ENCODE measurements around the gene STMN1.
A peak's percentile ranks its signal among the peaks of the same experiment; 100 is the strongest.

The STMN1 gene

DNA sequence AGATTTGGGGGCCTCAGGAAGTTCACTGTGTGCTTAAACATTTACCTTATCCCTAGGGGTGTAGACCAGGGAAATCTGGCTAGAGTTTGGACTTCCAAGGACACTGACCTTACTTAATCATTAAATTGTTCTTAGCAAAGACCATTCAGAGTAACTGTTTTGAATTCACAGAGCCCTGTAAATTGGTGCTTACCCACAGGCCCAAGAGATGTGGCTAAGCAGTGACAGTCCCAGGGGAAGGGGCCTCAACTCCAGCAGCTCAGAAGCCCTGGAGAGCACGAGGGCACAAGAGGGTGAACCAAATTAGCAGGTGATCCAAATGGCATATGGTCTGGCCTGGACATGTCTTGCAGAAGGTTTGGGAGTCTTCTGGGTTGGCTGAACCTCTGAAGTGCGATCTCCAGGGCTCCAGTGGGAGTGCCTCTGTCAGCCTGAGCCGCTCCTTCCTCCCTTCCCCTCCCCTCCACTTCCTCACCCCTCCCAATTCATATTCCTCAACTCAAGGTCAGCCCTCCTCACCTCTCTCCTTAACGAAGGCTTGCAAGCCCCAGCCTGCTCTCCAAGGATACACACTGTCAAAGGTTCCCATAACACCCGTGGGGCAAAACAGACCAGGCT is 35.0 kb downstream of the STMN1 start:
- WGBS (ENCODE audit: extremely low coverage, insufficient coverage, low lambda C conversion rate) = no CpG with 5 or more reads among the region's 5 CpGs

GRCh38 chr1:25870614-25871013 is 35.6 kb downstream of the STMN1 start:
- no CpG with 5 or more reads among the region's 1 CpG for whole genome bisulfite sequencing (ENCODE audit: extremely low coverage, insufficient coverage, low lambda C conversion rate)

More for the DNA sequence above, 35.0 kb downstream of the STMN1 start:
- peaks cover 7% of the 10 kb centered on the region for H3K4me1 ChIP-seq (ENCODE audit: control insufficient read depth, low read depth, low read length)
- H3K56ac ChIP-seq (ENCODE audit: low read length) = peak overlapping the region; percentile 51
- no peak overlapping the region for H2BK120ac ChIP-seq (ENCODE audit: low read depth, low read length)
- H3K4me2 ChIP-seq (ENCODE audit: low read length) = no peak overlapping the region
- H2BK15ac ChIP-seq (replicated peaks; ENCODE audit: low read depth) = no peak overlapping the region
- H2AK5ac ChIP-seq (ENCODE audit: low read length) = no peak overlapping the region
- peak; percentile 12 for DNase-seq
- no peak overlapping the region for H3K4ac ChIP-seq (ENCODE audit: low read depth, low read length)
- H2BK5ac ChIP-seq (ENCODE audit: low read length) = no peak overlapping the region
- H3K79me1 ChIP-seq (ENCODE audit: low read length) = no peaks in the 10 kb centered on the region
- no peak overlapping the region for H4K8ac ChIP-seq (ENCODE audit: low read depth, low read length)
- no peaks in the 10 kb centered on the region for H3K79me2 ChIP-seq (ENCODE audit: control insufficient read depth, insufficient read depth, low read length)
- no peak overlapping the region for H4K5ac ChIP-seq (ENCODE audit: low read length)
- H3K4me3 ChIP-seq (ENCODE audit: low read length) = no peak overlapping the region
- no peak overlapping the region for H3K9ac ChIP-seq (ENCODE audit: low read length)
- no peak overlapping the region for H3K18ac ChIP-seq (ENCODE audit: low read length)
- no peaks in the 10 kb centered on the region for H3K27me3 ChIP-seq (ENCODE audit: insufficient read depth, low read length, poor library complexity)
- no peak overlapping the region for H3K23ac ChIP-seq (ENCODE audit: low read length)
- H3K27ac ChIP-seq (ENCODE audit: low read depth, low read length) = no peak overlapping the region
- no peaks in the 10 kb centered on the region for H3K36me3 ChIP-seq (ENCODE audit: control insufficient read depth, insufficient read depth, low read length)

DNA sequence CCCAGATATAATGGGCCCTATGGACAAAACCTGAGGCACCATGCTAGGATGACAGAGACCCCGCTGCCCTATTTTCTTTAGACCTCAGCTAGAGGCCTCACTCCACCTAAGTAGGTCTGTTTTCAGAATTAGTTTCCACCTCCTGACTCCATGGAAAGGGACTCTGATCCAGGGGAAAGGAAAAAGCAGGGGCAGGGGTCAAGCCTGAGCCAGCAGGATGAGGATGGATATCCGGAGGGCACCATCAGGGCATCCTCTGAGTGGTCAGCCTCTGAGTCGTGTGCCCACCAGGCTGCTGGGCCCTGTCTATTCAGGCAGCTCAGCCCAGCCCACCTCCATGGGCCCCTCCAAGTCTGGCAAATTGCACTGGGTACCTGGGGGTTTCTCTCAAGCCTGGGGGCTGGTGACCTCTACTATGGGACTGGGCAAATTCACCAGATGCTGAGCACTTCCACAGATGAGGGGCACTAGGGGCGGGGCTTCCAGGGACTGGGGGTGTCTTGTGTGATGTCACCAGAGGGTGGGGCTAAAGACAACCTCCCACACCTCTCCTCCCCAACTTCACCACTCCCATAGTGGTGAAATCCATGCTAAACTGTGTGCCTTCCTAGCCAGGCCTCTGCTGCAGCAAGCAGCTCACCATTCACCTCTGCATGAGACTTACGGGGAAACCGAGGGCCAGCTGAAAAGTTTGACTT is 36.2 kb downstream of the STMN1 start:
- no CpG with 5 or more reads among the region's 6 CpGs for WGBS (ENCODE audit: extremely low coverage, insufficient coverage, low lambda C conversion rate)
- Histone ChIP-seq H3K27ac (ENCODE audit: low read depth, low read length) (no peak overlapping the region), H3K4ac (ENCODE audit: low read depth, low read length) (no peak overlapping the region), H3K56ac (ENCODE audit: low read length) (no peak overlapping the region), H2BK15ac (replicated peaks; ENCODE audit: low read depth) (no peak overlapping the region), H3K4me2 (ENCODE audit: low read length) (no peak overlapping the region), H2BK5ac (ENCODE audit: low read length) (no peak overlapping the region), H3K27me3 (ENCODE audit: insufficient read depth, low read length, poor library complexity) (no peaks in the 10 kb centered on the region), H3K23ac (ENCODE audit: low read length) (no peak overlapping the region), H3K79me2 (ENCODE audit: control insufficient read depth, insufficient read depth, low read length) (no peaks in the 10 kb centered on the region), H2AK5ac (ENCODE audit: low read length) (no peak overlapping the region), H3K36me3 (ENCODE audit: control insufficient read depth, insufficient read depth, low read length) (no peaks in the 10 kb centered on the region), H3K18ac (ENCODE audit: low read length) (no peak overlapping the region), H3K79me1 (ENCODE audit: low read length) (no peaks in the 10 kb centered on the region), H3K4me3 (ENCODE audit: low read length) (no peak overlapping the region), H4K8ac (ENCODE audit: low read depth, low read length) (no peak overlapping the region), H3K4me1 (ENCODE audit: control insufficient read depth, low read depth, low read length) (peaks cover 5% of the 10 kb centered on the region), H4K5ac (ENCODE audit: low read length) (no peak overlapping the region), H2BK120ac (ENCODE audit: low read depth, low read length) (no peak overlapping the region), H3K9ac (ENCODE audit: low read length) (no peak overlapping the region)
- DNase-seq = no peak

More at GRCh38 chr1:25870614-25871013, 35.6 kb downstream of the STMN1 start:
- no peak overlapping the region for H3K23ac ChIP-seq (ENCODE audit: low read length)
- H2BK15ac ChIP-seq (replicated peaks; ENCODE audit: low read depth) = no peak overlapping the region
- H3K18ac ChIP-seq (ENCODE audit: low read length) = no peak overlapping the region
- H3K56ac ChIP-seq (ENCODE audit: low read length) = no peak overlapping the region
- no peak overlapping the region for H3K27ac ChIP-seq (ENCODE audit: low read depth, low read length)
- no peaks in the 10 kb centered on the region for H3K79me1 ChIP-seq (ENCODE audit: low read length)
- H3K27me3 ChIP-seq (ENCODE audit: insufficient read depth, low read length, poor library complexity) = no peaks in the 10 kb centered on the region
- H4K8ac ChIP-seq (ENCODE audit: low read depth, low read length) = no peak overlapping the region
- H3K9ac ChIP-seq (ENCODE audit: low read length) = no peak overlapping the region
- H3K4me3 ChIP-seq (ENCODE audit: low read length) = no peak overlapping the region
- H3K4me2 ChIP-seq (ENCODE audit: low read length) = no peak overlapping the region
- no peak overlapping the region for H4K5ac ChIP-seq (ENCODE audit: low read length)
- no peaks in the 10 kb centered on the region for H3K36me3 ChIP-seq (ENCODE audit: control insufficient read depth, insufficient read depth, low read length)
- no peaks in the 10 kb centered on the region for H3K79me2 ChIP-seq (ENCODE audit: control insufficient read depth, insufficient read depth, low read length)
- peaks cover 5% of the 10 kb centered on the region for H3K4me1 ChIP-seq (ENCODE audit: control insufficient read depth, low read depth, low read length)
- no peak overlapping the region for H2BK120ac ChIP-seq (ENCODE audit: low read depth, low read length)
- no peak overlapping the region for H3K4ac ChIP-seq (ENCODE audit: low read depth, low read length)
- H2BK5ac ChIP-seq (ENCODE audit: low read length) = no peak overlapping the region
- no peak overlapping the region for H2AK5ac ChIP-seq (ENCODE audit: low read length)
- no peak for DNase-seq

DNA sequence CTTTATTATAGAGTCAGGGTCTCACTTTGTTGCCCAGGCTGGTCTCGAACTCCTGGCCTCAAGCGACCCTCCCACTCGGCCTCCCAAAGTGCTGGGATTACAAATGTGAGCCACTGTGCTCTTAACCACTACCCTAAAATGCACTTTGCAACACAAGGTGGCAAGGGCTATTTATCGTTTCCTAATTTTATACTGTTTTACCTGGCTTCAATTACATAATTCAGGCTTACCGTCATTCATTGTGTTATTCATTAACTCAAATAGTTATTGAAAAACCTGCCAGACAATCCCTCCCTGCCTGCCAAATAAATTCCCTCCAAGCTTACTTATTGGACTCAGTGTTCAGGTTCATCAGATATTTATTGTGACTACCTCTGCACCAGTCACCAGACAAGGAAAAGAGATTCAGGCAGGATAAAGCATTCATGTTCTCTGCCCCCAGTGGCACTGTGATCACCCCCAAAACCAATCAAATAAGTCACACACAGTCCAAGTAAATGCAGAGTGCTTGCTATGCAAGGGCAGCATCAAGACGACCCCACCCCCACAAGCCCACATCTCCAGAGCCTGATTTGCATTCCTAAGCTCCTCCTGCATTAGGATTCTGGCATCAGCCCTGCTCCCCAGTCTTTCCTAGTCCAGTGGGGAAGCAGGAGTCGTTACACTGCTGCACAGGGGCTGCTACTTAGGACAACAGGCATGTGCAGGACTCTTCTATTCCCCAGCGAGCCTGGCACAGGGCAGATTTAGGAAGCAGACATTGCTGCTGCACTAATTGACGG is 38.8 kb downstream of the STMN1 start:
- Histone ChIP-seq H3K79me2 (ENCODE audit: control insufficient read depth, insufficient read depth, low read length) (no peaks in the 10 kb centered on the region), H2AK5ac (ENCODE audit: low read length) (no peak overlapping the region), H3K79me1 (ENCODE audit: low read length) (no peaks in the 10 kb centered on the region), H2BK15ac (replicated peaks; ENCODE audit: low read depth) (no peak overlapping the region), H3K36me3 (ENCODE audit: control insufficient read depth, insufficient read depth, low read length) (no peaks in the 10 kb centered on the region), H3K56ac (ENCODE audit: low read length) (no peak overlapping the region), H3K27me3 (ENCODE audit: insufficient read depth, low read length, poor library complexity) (no peaks in the 10 kb centered on the region), H3K4me3 (ENCODE audit: low read length) (no peak overlapping the region), H3K4me2 (ENCODE audit: low read length) (no peak overlapping the region), H4K5ac (ENCODE audit: low read length) (no peak overlapping the region), H2BK5ac (ENCODE audit: low read length) (no peak overlapping the region), H3K4me1 (ENCODE audit: control insufficient read depth, low read depth, low read length) (peaks cover 3% of the 10 kb centered on the region), H3K18ac (ENCODE audit: low read length) (no peak overlapping the region), H3K23ac (ENCODE audit: low read length) (no peak overlapping the region), H2BK120ac (ENCODE audit: low read depth, low read length) (no peak overlapping the region), H3K9ac (ENCODE audit: low read length) (no peak overlapping the region), H3K27ac (ENCODE audit: low read depth, low read length) (no peak overlapping the region), H3K4ac (ENCODE audit: low read depth, low read length) (no peak overlapping the region), H4K8ac (ENCODE audit: low read depth, low read length) (no peak overlapping the region)
- no CpG with 5 or more reads among the region's 9 CpGs for WGBS (ENCODE audit: extremely low coverage, insufficient coverage, low lambda C conversion rate)
- DNase-seq = no peak

GRCh38 chr1:25866288-25866687 is 39.9 kb downstream of the STMN1 start:
- Histone ChIP-seq H3K23ac (ENCODE audit: low read length) (no peak overlapping the region), H4K5ac (ENCODE audit: low read length) (no peak overlapping the region), H3K27ac (ENCODE audit: low read depth, low read length) (no peak overlapping the region), H3K9ac (ENCODE audit: low read length) (no peak overlapping the region), H3K56ac (ENCODE audit: low read length) (no peak overlapping the region), H3K36me3 (ENCODE audit: control insufficient read depth, insufficient read depth, low read length) (no peaks in the 10 kb centered on the region), H3K4me1 (ENCODE audit: control insufficient read depth, low read depth, low read length) (peaks cover 3% of the 10 kb centered on the region), H3K4ac (ENCODE audit: low read depth, low read length) (no peak overlapping the region), H3K27me3 (ENCODE audit: insufficient read depth, low read length, poor library complexity) (no peaks in the 10 kb centered on the region), H3K79me2 (ENCODE audit: control insufficient read depth, insufficient read depth, low read length) (no peaks in the 10 kb centered on the region), H2BK5ac (ENCODE audit: low read length) (no peak overlapping the region), H3K18ac (ENCODE audit: low read length) (no peak overlapping the region), H2BK120ac (ENCODE audit: low read depth, low read length) (no peak overlapping the region), H4K8ac (ENCODE audit: low read depth, low read length) (no peak overlapping the region), H2BK15ac (replicated peaks; ENCODE audit: low read depth) (no peak overlapping the region), H3K4me3 (ENCODE audit: low read length) (no peak overlapping the region), H3K79me1 (ENCODE audit: low read length) (no peaks in the 10 kb centered on the region), H2AK5ac (ENCODE audit: low read length) (no peak overlapping the region), H3K4me2 (ENCODE audit: low read length) (no peak overlapping the region)
- no CpG with 5 or more reads among the region's 1 CpG for WGBS (ENCODE audit: extremely low coverage, insufficient coverage, low lambda C conversion rate)
- DNase-seq = no peak

Measured in mesendoderm (in vitro differentiated cells).